HCT116 (cell line): ENCODE results near the gene PTPN4. TPM values are rescaled to one million over a fixed set of nuclear protein-coding genes. Genes with fewer than 3 reads are reported as not detected.

Source experiments
- ATAC-seq: fragments of 200-7000 bp; cut with Tn5 transposase; 2 replicates; pipeline ENCODE4 v1.9.1; 2020; ENCODE audit warnings: mild to moderate bottlenecking, moderate library complexity
- BruUV-seq: library from RNA; stranded (reverse); fragments of 400-500 nt; replicated peaks from 2 replicates; lab custom pipeline; 2021; lab: Mats Ljungman, UMichigan
- CTCF ChIA-PET: fragments of 300-600 bp; sonication (Branson Sonifier 250); formaldehyde crosslinking; loops from one replicate; lab custom pipeline; 2021; ENCODE audit warnings: antibody characterized with exemption; lab: Charles Lee
- POLR2A ChIA-PET: fragments of 300-600, 350-600 bp; sonication (Branson Sonifier 250); formaldehyde crosslinking; loops from one replicate; lab custom pipeline; 2021; ENCODE audit warnings: antibody characterized with exemption; lab: Charles Lee
- RAD21 ChIA-PET, 2 experiments: fragments of 300-600 bp; sonication (Branson Sonifier 250); formaldehyde crosslinking; loops; one replicate each; lab custom pipeline; 2023; ENCODE audit warnings: low total read pairs in 2 of 2; ENCODE audit not compliant: uncharacterized antibody in 2 of 2, unreplicated experiment in 2 of 2, low non-redundant PET in 1 of 2; lab: Charles Lee
- DNase-seq: peaks from one replicate; pipeline ENCODE4 v3.0.0-alpha.2; 2010; ENCODE audit warnings: low read depth, low spot score
- H2AFZ ChIP-seq: fragments of 200-600 bp; shearing (Covaris generic), sonication (generic); 2 replicates; pipeline ENCODE4 v1.6.1; 2017; ENCODE audit warnings: low read depth, mixed run types, mixed read lengths, antibody characterized with exemption, low read length; ENCODE audit not compliant: poor library complexity, severe bottlenecking
- H3K27ac ChIP-seq: 2 replicates; pipeline ENCODE4 v1.5.1; 2012; ENCODE audit warnings: low read depth, low read length
- H3K27me3 ChIP-seq: fragments of 200-600 bp; sonication (generic); 2 replicates; pipeline ENCODE4 v1.6.1; 2016; ENCODE audit warnings: mixed run types, low read length, mixed read lengths; ENCODE audit not compliant: insufficient read depth
- H3K36me3 ChIP-seq, 2 experiments: fragments of 200-500 bp in 1 of 2; fragments of 200-600 bp in 1 of 2; sonication (Bioruptor generic) in 1 of 2; sonication (generic) in 1 of 2; 2 replicates each; pipeline versions ENCODE4 v1.5.1 to v1.6.1; 2014 to 2016; ENCODE audit warnings: low read length in 2 of 2, inconsistent platforms in 1 of 2, mixed read lengths in 1 of 2, mixed run types in 1 of 2; ENCODE audit not compliant: insufficient read depth in 2 of 2, control insufficient read depth in 1 of 2
- H3K4me1 ChIP-seq, 2 experiments: fragments of 200-600 bp in 1 of 2; sonication (generic) in 1 of 2; 2 replicates each; pipeline versions ENCODE4 v1.5.1 to v1.6.1; 2012 to 2017; ENCODE audit warnings: low read length in 2 of 2, inconsistent platforms in 1 of 2, mild to moderate bottlenecking in 1 of 2, mixed read lengths in 1 of 2, mixed run types in 1 of 2, moderate library complexity in 1 of 2; ENCODE audit not compliant: insufficient read depth in 2 of 2, control insufficient read depth in 1 of 2
- H3K4me2 ChIP-seq: fragments of 200-600 bp; sonication (generic); 2 replicates; pipeline ENCODE4 v1.6.1; 2017; ENCODE audit warnings: mixed run types, low read length, mixed read lengths
- H3K4me3 ChIP-seq, 2 experiments: fragments of 200-600 bp in 1 of 2; sonication (generic) in 1 of 2; replicated peaks in 1 of 2; 2 replicates each; pipeline ENCODE4 v1.5.1; 2011 to 2016; ENCODE audit warnings: low read length in 2 of 2, control low read depth in 1 of 2, low read depth in 1 of 2, mild to moderate bottlenecking in 1 of 2, mixed read lengths in 1 of 2, mixed run types in 1 of 2
- H3K79me2 ChIP-seq: fragments of 200-600 bp; sonication (generic); 2 replicates; pipeline ENCODE4 v1.6.1; 2017; ENCODE audit warnings: mild to moderate bottlenecking, mixed run types, low read length, moderate library complexity, mixed read lengths; ENCODE audit not compliant: insufficient read depth
- H3K9ac ChIP-seq: fragments of 200-600 bp; sonication (generic); 2 replicates; pipeline ENCODE4 v1.6.1; 2016; ENCODE audit warnings: low read length, mixed read lengths
- H3K9me2 ChIP-seq: fragments of 200-600 bp; sonication (generic), shearing (Covaris generic); 2 replicates; pipeline ENCODE4 v1.6.1; 2017; ENCODE audit warnings: mixed run types, mild to moderate bottlenecking, moderate library complexity; ENCODE audit not compliant: insufficient read depth
- H3K9me3 ChIP-seq, 2 experiments: fragments of 200-500 bp in 1 of 2; fragments of 200-600 bp in 1 of 2; sonication (Bioruptor generic) in 1 of 2; sonication (generic) in 1 of 2; 2 replicates each; pipeline ENCODE4 v1.6.1; 2014 to 2017; ENCODE audit warnings: low read length in 2 of 2, mixed read lengths in 2 of 2, inconsistent platforms in 1 of 2, low read depth in 1 of 2, mild to moderate bottlenecking in 1 of 2, mixed run types in 1 of 2, moderate library complexity in 1 of 2; ENCODE audit not compliant: control insufficient read depth in 1 of 2, insufficient read depth in 1 of 2
- H4K20me1 ChIP-seq: fragments of 200-600 bp; sonication (generic), shearing (Covaris generic); 2 replicates; pipeline ENCODE4 v1.6.1; 2017; ENCODE audit warnings: mixed run types, mild to moderate bottlenecking, moderate library complexity; ENCODE audit not compliant: insufficient read depth
- ELF1 ChIP-seq: IDR thresholded peaks from 2 replicates; pipeline ENCODE4 v1.6.1; 2012; ENCODE audit warnings: low read depth, borderline replicate concordance
- EZH2 ChIP-seq: fragments of 200-600 bp; sonication (generic); IDR thresholded peaks from 2 replicates; pipeline ENCODE4 v1.6.1; 2017; ENCODE audit warnings: antibody characterized with exemption, mixed run types
- FOSL1 ChIP-seq: IDR thresholded peaks from 2 replicates; pipeline ENCODE4 v1.6.1; 2012; ENCODE audit warnings: low read depth
- JUND ChIP-seq: IDR thresholded peaks from 2 replicates; pipeline ENCODE4 v1.6.1; 2012
- POLR2AphosphoS5 ChIP-seq: IDR thresholded peaks from 2 replicates; pipeline ENCODE4 v1.6.1; 2011; ENCODE audit warnings: mild to moderate bottlenecking, low read depth, low read length, moderate library complexity
- RAD21 ChIP-seq: IDR thresholded peaks from 2 replicates; pipeline ENCODE4 v1.6.1; 2012; ENCODE audit warnings: low read depth, mild to moderate bottlenecking
- SIN3A ChIP-seq: IDR thresholded peaks from 2 replicates; pipeline ENCODE4 v1.6.1; 2012; ENCODE audit warnings: low read depth
- SRF ChIP-seq: IDR thresholded peaks from 2 replicates; pipeline ENCODE4 v1.6.1; 2012; ENCODE audit warnings: low read depth
- YY1 ChIP-seq: IDR thresholded peaks from 2 replicates; pipeline ENCODE4 v1.6.1; 2011; ENCODE audit warnings: low read length, low read depth, moderate library complexity, mild to moderate bottlenecking; ENCODE audit not compliant: insufficient replicate concordance; ENCODE audit errors: extremely low read depth
- ZFX ChIP-seq: fragments of 450-650 bp; IDR thresholded peaks from 2 replicates; pipeline ENCODE4 v1.6.1; 2017
- ZNF274 ChIP-seq: fragments of 200-500 bp; sonication (Bioruptor generic); IDR thresholded peaks from 2 replicates; pipeline ENCODE4 v1.6.1; 2014; ENCODE audit warnings: mild to moderate bottlenecking, low read depth, low read length, inconsistent platforms
- intact Hi-C: fragments of 100-400 bp; cut with micrococcal nuclease; formaldehyde crosslinking; loops from 2 replicates; pipeline ENCODE4 v1.10.0; 2022
- total RNA-seq: library from RNA; stranded (reverse); gene quantifications from one replicate; pipeline ENCODE4 v1.2.1, GENCODE V29; 2021; ENCODE audit not compliant: unreplicated experiment
- TF ChIP-seq, protein P1 (sequence below): IDR thresholded peaks from 2 replicates; pipeline ENCODE4 v1.6.1; 2012; ENCODE audit warnings: low read depth
- TF ChIP-seq, protein P2 (sequence below): IDR thresholded peaks from 2 replicates; pipeline ENCODE4 v1.6.1; 2011; ENCODE audit warnings: mild to moderate bottlenecking, low read length, moderate library complexity; ENCODE audit not compliant: insufficient replicate concordance; ENCODE audit errors: extremely low read depth
- TF ChIP-seq, protein P3 (sequence below): IDR thresholded peaks from 2 replicates; pipeline ENCODE4 v1.6.1; 2012
- TF ChIP-seq, protein P4 (sequence below): IDR thresholded peaks from 2 replicates; pipeline ENCODE4 v1.6.1; 2012

The PTPN4 gene
- total RNA-seq, 1 experiment from 2014 or later, result 38.4 TPM

DNA sequence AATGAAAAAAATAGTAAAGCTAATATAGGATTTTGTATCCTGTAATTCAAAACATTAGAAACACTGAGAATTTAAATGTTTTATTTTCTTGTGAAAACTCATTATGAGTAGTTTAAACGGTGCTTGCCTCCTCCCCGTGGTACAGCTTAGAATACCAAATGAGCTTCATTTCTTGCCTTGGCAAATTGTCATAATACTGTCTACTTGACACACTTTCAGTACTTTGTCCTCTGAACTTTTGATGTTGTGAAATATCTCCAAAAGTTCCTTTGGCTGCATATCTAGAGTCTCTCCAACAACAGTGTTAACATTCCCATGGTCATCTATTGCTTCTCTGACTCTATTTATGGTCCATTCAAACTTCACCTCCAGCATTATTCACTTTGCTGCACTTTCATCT is 191.2 kb downstream of the PTPN4 start:
- no TSS peak for BruUV-seq
- ChIA-PET RAD21 (no interaction called here), CTCF (no interaction called here), POLR2A (no interaction called here)
- Histone ChIP-seq H3K4me2 (no peak overlapping the region), H3K27me3 (no peaks in the 10 kb centered on the region), H3K4me1 (no peaks in the 10 kb centered on the region), H3K27ac (no peak overlapping the region), H2AFZ (no peak overlapping the region), H3K9me3 (no peaks in the 10 kb centered on the region), H3K9me2 (no peaks in the 10 kb centered on the region), H3K9ac (no peak overlapping the region), H3K4me3 (no peak overlapping the region), H3K36me3 (peaks cover 0 to 2% of the 10 kb centered on the region in 2 experiments; a peak in 1 of 4 replicates), H4K20me1 (no peaks in the 10 kb centered on the region), H3K79me2 (no peaks in the 10 kb centered on the region)
- intact Hi-C loops, result no loop called here
- TF ChIP-seq POLR2AphosphoS5 (no peak), RAD21 (no peak), ZNF274 (no peak), ELF1 (no peak), FOSL1 (no peak), SRF (no peak), YY1 (no peak), ZFX (no peak), EZH2 (no peak), JUND (no peak), SIN3A (no peak)
- TF ChIP-seq, protein P1, sequence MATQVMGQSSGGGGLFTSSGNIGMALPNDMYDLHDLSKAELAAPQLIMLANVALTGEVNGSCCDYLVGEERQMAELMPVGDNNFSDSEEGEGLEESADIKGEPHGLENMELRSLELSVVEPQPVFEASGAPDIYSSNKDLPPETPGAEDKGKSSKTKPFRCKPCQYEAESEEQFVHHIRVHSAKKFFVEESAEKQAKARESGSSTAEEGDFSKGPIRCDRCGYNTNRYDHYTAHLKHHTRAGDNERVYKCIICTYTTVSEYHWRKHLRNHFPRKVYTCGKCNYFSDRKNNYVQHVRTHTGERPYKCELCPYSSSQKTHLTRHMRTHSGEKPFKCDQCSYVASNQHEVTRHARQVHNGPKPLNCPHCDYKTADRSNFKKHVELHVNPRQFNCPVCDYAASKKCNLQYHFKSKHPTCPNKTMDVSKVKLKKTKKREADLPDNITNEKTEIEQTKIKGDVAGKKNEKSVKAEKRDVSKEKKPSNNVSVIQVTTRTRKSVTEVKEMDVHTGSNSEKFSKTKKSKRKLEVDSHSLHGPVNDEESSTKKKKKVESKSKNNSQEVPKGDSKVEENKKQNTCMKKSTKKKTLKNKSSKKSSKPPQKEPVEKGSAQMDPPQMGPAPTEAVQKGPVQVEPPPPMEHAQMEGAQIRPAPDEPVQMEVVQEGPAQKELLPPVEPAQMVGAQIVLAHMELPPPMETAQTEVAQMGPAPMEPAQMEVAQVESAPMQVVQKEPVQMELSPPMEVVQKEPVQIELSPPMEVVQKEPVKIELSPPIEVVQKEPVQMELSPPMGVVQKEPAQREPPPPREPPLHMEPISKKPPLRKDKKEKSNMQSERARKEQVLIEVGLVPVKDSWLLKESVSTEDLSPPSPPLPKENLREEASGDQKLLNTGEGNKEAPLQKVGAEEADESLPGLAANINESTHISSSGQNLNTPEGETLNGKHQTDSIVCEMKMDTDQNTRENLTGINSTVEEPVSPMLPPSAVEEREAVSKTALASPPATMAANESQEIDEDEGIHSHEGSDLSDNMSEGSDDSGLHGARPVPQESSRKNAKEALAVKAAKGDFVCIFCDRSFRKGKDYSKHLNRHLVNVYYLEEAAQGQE, result no peak
- TF ChIP-seq, protein P2, sequence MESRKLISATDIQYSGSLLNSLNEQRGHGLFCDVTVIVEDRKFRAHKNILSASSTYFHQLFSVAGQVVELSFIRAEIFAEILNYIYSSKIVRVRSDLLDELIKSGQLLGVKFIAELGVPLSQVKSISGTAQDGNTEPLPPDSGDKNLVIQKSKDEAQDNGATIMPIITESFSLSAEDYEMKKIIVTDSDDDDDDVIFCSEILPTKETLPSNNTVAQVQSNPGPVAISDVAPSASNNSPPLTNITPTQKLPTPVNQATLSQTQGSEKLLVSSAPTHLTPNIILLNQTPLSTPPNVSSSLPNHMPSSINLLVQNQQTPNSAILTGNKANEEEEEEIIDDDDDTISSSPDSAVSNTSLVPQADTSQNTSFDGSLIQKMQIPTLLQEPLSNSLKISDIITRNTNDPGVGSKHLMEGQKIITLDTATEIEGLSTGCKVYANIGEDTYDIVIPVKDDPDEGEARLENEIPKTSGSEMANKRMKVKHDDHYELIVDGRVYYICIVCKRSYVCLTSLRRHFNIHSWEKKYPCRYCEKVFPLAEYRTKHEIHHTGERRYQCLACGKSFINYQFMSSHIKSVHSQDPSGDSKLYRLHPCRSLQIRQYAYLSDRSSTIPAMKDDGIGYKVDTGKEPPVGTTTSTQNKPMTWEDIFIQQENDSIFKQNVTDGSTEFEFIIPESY, result no peak
- TF ChIP-seq, protein P3, sequence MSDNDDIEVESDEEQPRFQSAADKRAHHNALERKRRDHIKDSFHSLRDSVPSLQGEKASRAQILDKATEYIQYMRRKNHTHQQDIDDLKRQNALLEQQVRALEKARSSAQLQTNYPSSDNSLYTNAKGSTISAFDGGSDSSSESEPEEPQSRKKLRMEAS, result no peak
- TF ChIP-seq, protein P4, sequence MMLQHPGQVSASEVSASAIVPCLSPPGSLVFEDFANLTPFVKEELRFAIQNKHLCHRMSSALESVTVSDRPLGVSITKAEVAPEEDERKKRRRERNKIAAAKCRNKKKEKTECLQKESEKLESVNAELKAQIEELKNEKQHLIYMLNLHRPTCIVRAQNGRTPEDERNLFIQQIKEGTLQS, result no peak
- DNase-seq, result no peak
- no peak for ATAC-seq
